ENCODE results near the gene GASK1A.
"Not testable (repeated sequence)": the region's sequence is repeated elsewhere in the genome, so short reads cannot be mapped to it uniquely, and the experiment has no call there.

The GASK1A gene

GRCh38 chr3:43041517-43041916 is 62.4 kb downstream of the GASK1A start:
- TF ChIP-seq CTCF (conservative IDR thresholded peaks at IDR 0.05): no peak
- no peak overlapping the region for H3K27ac ChIP-seq

GRCh38 chr3:43043071-43043766 is 64.1 kb downstream of the GASK1A start:
- no peak overlapping the region for H3K27ac ChIP-seq
- TF ChIP-seq CTCF (conservative IDR thresholded peaks at IDR 0.05): no peak

- no peak overlapping the region for H3K27ac ChIP-seq
- TF ChIP-seq CTCF (conservative IDR thresholded peaks at IDR 0.05): no peak
Observed at GRCh38 chr3:43043793-43044192, 64.7 kb downstream of the GASK1A start.

GRCh38 chr3:43045079-43045478 is 66.0 kb downstream of the GASK1A start:
- H3K27ac ChIP-seq: not testable (repeated sequence)

- no peak for TF ChIP-seq CTCF (conservative IDR thresholded peaks at IDR 0.05)
- H3K27ac ChIP-seq: no peak overlapping the region
Observed at GRCh38 chr3:43046583-43046982, 67.5 kb downstream of the GASK1A start.

GRCh38 chr3:43048470-43048869 is 69.4 kb downstream of the GASK1A start:
- TF ChIP-seq CTCF (conservative IDR thresholded peaks at IDR 0.05): no peak

GRCh38 chr3:43053291-43053690 is 74.2 kb downstream of the GASK1A start:
- no peak overlapping the region for H3K27ac ChIP-seq
- no peak for TF ChIP-seq CTCF (conservative IDR thresholded peaks at IDR 0.05)

More at GRCh38 chr3:43048470-43048869, 69.4 kb downstream of the GASK1A start:
- H3K27ac ChIP-seq: no peak overlapping the region

- no peak for TF ChIP-seq CTCF (conservative IDR thresholded peaks at IDR 0.05)
- H3K27ac ChIP-seq: no peak overlapping the region
Observed at GRCh38 chr3:43054754-43055153, 75.6 kb downstream of the GASK1A start.
